HepG2 (cell line): ENCODE results near the gene PRR36. TPM values are rescaled to one million over a fixed set of nuclear protein-coding genes. Genes with fewer than 3 reads are reported as not detected.

Experiments
- ATAC-seq: fragments of 200-7000 bp; cut with Tn5 transposase; 3 replicates; pipeline ENCODE4 v1.9.1; 2020; ENCODE audit warnings: mild to moderate bottlenecking, moderate library complexity
- BruUV-seq: library from RNA; stranded (reverse); fragments of 400-500 nt; replicated peaks from 2 replicates; lab custom pipeline; 2021; lab: Mats Ljungman, UMichigan
- CTCF ChIA-PET: fragments of 300-600 bp; formaldehyde crosslinking; extraction: SDS; loops from one replicate; lab custom pipeline; 2021; ENCODE audit warnings: low total read pairs, inconsistent platforms, low intra/inter-chr PET ratio; lab: Yijun Ruan, JAX
- POLR2A ChIA-PET: fragments of 350-600 bp; sonication (Branson Sonifier 250); formaldehyde crosslinking; loops from one replicate; lab custom pipeline; 2020; ENCODE audit warnings: antibody characterized with exemption, inconsistent platforms; lab: Yijun Ruan, JAX
- DNase-seq: peaks from one replicate; pipeline ENCODE4 v3.0.0-alpha.2; 2015; ENCODE audit warnings: low spot score
- FAIRE-seq: peaks from 3 replicates; lab custom pipeline; 2011; peaks lifted over from hg19 to GRCh38; lab: Jason Lieb, UNC
- H2AFZ ChIP-seq: one replicate; pipeline ENCODE4 v1.6.1; 2011; ENCODE audit warnings: low read length, inconsistent platforms
- H3K27ac ChIP-seq: fragments of 300-600 bp; 3 replicates; pipeline ENCODE4 v1.8.0; 2011; ENCODE audit warnings: mixed run types, mild to moderate bottlenecking, mixed read lengths, low read length, inconsistent platforms; ENCODE audit not compliant: insufficient read depth; ENCODE audit errors: extremely low read length
- H3K27me3 ChIP-seq, 2 experiments: fragments of 200-600 bp in 1 of 2; 2 replicates in 1 of 2; 3 replicates in 1 of 2; pipeline versions ENCODE4 v1.6.0 to v1.8.0; 2011; ENCODE audit warnings: low read length in 2 of 2, mild to moderate bottlenecking in 2 of 2, moderate library complexity in 2 of 2, inconsistent platforms in 1 of 2; ENCODE audit not compliant: insufficient read depth in 2 of 2, control insufficient read depth in 1 of 2
- H3K36me3 ChIP-seq, 2 experiments: fragments of 200-600 bp in 1 of 2; replicated peaks in 1 of 2; 2 replicates in 1 of 2; 3 replicates in 1 of 2; pipeline versions ENCODE4 v1.5.1 to v1.8.0; 2011; ENCODE audit warnings: low read length in 2 of 2, inconsistent platforms in 1 of 2; ENCODE audit not compliant: insufficient read depth in 2 of 2, control insufficient read depth in 1 of 2
- H3K4me1 ChIP-seq: 2 replicates; pipeline ENCODE4 v1.5.1; 2012; ENCODE audit warnings: low read length, inconsistent platforms; ENCODE audit not compliant: insufficient read depth
- H3K4me2 ChIP-seq: 2 replicates; pipeline ENCODE4 v1.6.0; 2011; ENCODE audit warnings: low read depth, low read length, inconsistent platforms
- H3K4me3 ChIP-seq, 3 experiments: fragments of 200-600 bp in 1 of 3; sonication (generic), shearing (Covaris generic) in 1 of 3; replicated peaks in 1 of 3; 2 replicates each; pipeline ENCODE4 v1.5.1; 2011 to 2016; ENCODE audit warnings: low read length in 3 of 3, inconsistent platforms in 2 of 3, low read depth in 2 of 3, mild to moderate bottlenecking in 2 of 3, control low read depth in 1 of 3, mixed read lengths in 1 of 3; ENCODE audit not compliant: insufficient read depth in 1 of 3
- H3K79me2 ChIP-seq: one replicate; pipeline ENCODE4 v1.6.1; 2011; ENCODE audit warnings: low read length, inconsistent platforms; ENCODE audit not compliant: insufficient read depth
- H3K9ac ChIP-seq: 2 replicates; pipeline ENCODE4 v1.6.0; 2011; ENCODE audit warnings: mild to moderate bottlenecking, low read depth, low read length, inconsistent platforms; ENCODE audit not compliant: insufficient read depth
- H3K9me3 ChIP-seq: 2 replicates; pipeline ENCODE4 v1.5.1; 2012; ENCODE audit warnings: mild to moderate bottlenecking, low read length
- H4K20me1 ChIP-seq: 2 replicates; pipeline ENCODE4 v1.6.0; 2011; ENCODE audit warnings: inconsistent platforms, mild to moderate bottlenecking, low read length, moderate library complexity; ENCODE audit not compliant: insufficient read depth
- AFF4 ChIP-seq: sonication (generic); formaldehyde crosslinking; IDR thresholded peaks from 2 replicates; pipeline ENCODE4 v1.4.0; 2020; ENCODE audit warnings: missing genetic modification reagents
- CTCF ChIP-seq: sonication (generic); formaldehyde crosslinking; IDR thresholded peaks from 2 replicates; pipeline ENCODE4 v1.5.0; 2020; ENCODE audit warnings: mild to moderate bottlenecking, missing genetic modification reagents, moderate library complexity
- GABPA ChIP-seq, 2 experiments: IDR thresholded peaks; 2 replicates each; pipeline ENCODE4 v1.6.1; 2011 to 2016; ENCODE audit warnings: low read depth in 2 of 2, low read length in 1 of 2, missing biosample characterization in 1 of 2, missing genetic modification characterization in 1 of 2
- HMGA1 ChIP-seq: sonication (generic); formaldehyde crosslinking; conservative IDR thresholded peaks from 2 replicates; pipeline ENCODE4 v1.4.0; 2020; ENCODE audit warnings: missing genetic modification reagents
- HNF4A ChIP-seq: sonication (generic); formaldehyde crosslinking; IDR thresholded peaks from 2 replicates; pipeline ENCODE4 v1.4.0; 2020; ENCODE audit warnings: missing genetic modification reagents
- IKZF5 ChIP-seq: IDR thresholded peaks from 2 replicates; pipeline ENCODE4 v1.6.1; 2018; ENCODE audit warnings: missing genetic modification reagents, mild to moderate bottlenecking, missing compliant biosample characterization
- MAZ ChIP-seq, 2 experiments: sonication (generic) in 1 of 2; formaldehyde crosslinking in 1 of 2; IDR thresholded peaks; 2 replicates each; pipeline versions ENCODE4 v1.5.0 to v1.6.1; 2012 to 2020; ENCODE audit warnings: low read depth in 2 of 2, mild to moderate bottlenecking in 2 of 2, borderline replicate concordance in 1 of 2, improper control_type of control experiment in 1 of 2, low read length in 1 of 2, missing genetic modification reagents in 1 of 2, moderate library complexity in 1 of 2
- MYC ChIP-seq: sonication (generic); formaldehyde crosslinking; IDR thresholded peaks from 2 replicates; pipeline ENCODE4 v1.9.0; 2021; ENCODE audit warnings: missing genetic modification reagents, borderline replicate concordance
- PHF8 ChIP-seq: sonication (generic); formaldehyde crosslinking; IDR thresholded peaks from 2 replicates; pipeline ENCODE4 v1.5.0; 2020; ENCODE audit warnings: missing genetic modification reagents
- PITX1 ChIP-seq: sonication (generic); formaldehyde crosslinking; IDR thresholded peaks from 2 replicates; pipeline ENCODE4 v1.5.1; 2020; ENCODE audit warnings: mild to moderate bottlenecking, missing genetic modification reagents
- SALL1 ChIP-seq: sonication (generic); formaldehyde crosslinking; IDR thresholded peaks from 2 replicates; pipeline ENCODE4 v1.8.0; 2022; ENCODE audit warnings: mild to moderate bottlenecking, missing genetic modification reagents
- TEAD3 ChIP-seq: optimal IDR thresholded peaks from 2 replicates; pipeline ENCODE3; 2016; ENCODE audit warnings: borderline replicate concordance
- YEATS2 ChIP-seq: sonication (generic); formaldehyde crosslinking; IDR thresholded peaks from 2 replicates; pipeline ENCODE4 v1.4.0; 2020; ENCODE audit warnings: missing genetic modification reagents, borderline replicate concordance
- ZNF207 ChIP-seq: fragments of 450-650 bp; IDR thresholded peaks from 2 replicates; pipeline ENCODE4 v1.6.1; 2016; ENCODE audit warnings: antibody characterized with exemption, borderline replicate concordance
- ZNF598 ChIP-seq: sonication (generic); formaldehyde crosslinking; IDR thresholded peaks from 2 replicates; pipeline ENCODE4 v1.5.1; 2020; ENCODE audit warnings: mild to moderate bottlenecking, missing genetic modification reagents, borderline replicate concordance
- ZNF749 ChIP-seq: sonication (generic); formaldehyde crosslinking; IDR thresholded peaks from 2 replicates; pipeline ENCODE4 v1.8.0; 2022; ENCODE audit warnings: mild to moderate bottlenecking, missing genetic modification reagents, moderate library complexity, borderline replicate concordance
- ZSCAN29 ChIP-seq: sonication (generic); formaldehyde crosslinking; conservative IDR thresholded peaks from 2 replicates; pipeline ENCODE4 v1.4.0; 2020; ENCODE audit warnings: mild to moderate bottlenecking, missing genetic modification reagents
- WGBS: methylation state at CpG from one replicate; pipeline ENCODE4 v1.1.6; 2017; ENCODE audit warnings: low lambda C conversion rate; 5-methylcytosine and 5-hydroxymethylcytosine counted together
- in situ Hi-C: cut with HindIII; loops from 2 replicates; pipeline ENCODE4 v1.10.0; 2017; ENCODE audit warnings: low pct_unique_long_range_greater_than_20kb; ENCODE audit not compliant: extremely low pct_ligation_motif_present
- intact Hi-C: fragments of 100-400 bp; cut with micrococcal nuclease; formaldehyde crosslinking; loops from one replicate; pipeline ENCODE4 v1.10.0; 2022; ENCODE audit not compliant: unreplicated experiment
- polyA plus RNA-seq, 8 experiments: library from polyadenylated mRNA; depleted of rRNA in 3 of 8; stranded (reverse) in 7 of 8; unstranded in 1 of 8; fragments of >200 nt; fragmentation: Illumina TruSeq in 4 of 8; extraction: Trizol in 4 of 8; gene quantifications; 2 replicates each; pipeline versions ENCODE4 v1.2.1 to v1.2.3, GENCODE V29; 2011 to 2016; ENCODE audit warnings: low read depth in 4 of 8, missing spikeins in 1 of 8, mixed read lengths in 1 of 8; ENCODE audit not compliant: insufficient read depth in 1 of 8
- total RNA-seq, 5 experiments: library from RNA; depleted of rRNA; stranded (reverse); fragments of >200 nt; fragmentation: Illumina TruSeq; extraction: Trizol; gene quantifications; 2 replicates each; pipeline ENCODE4 v1.2.3, GENCODE V29; 2016; ENCODE audit warnings: low read depth in 1 of 5

Gene PRR36
- total and polyA plus RNA-seq, 2 of the 13 experiments (the other 11 are each of a cell fraction or from before 2014, with no cell fraction given), result 0.07 to 0.17 TPM

DNA sequence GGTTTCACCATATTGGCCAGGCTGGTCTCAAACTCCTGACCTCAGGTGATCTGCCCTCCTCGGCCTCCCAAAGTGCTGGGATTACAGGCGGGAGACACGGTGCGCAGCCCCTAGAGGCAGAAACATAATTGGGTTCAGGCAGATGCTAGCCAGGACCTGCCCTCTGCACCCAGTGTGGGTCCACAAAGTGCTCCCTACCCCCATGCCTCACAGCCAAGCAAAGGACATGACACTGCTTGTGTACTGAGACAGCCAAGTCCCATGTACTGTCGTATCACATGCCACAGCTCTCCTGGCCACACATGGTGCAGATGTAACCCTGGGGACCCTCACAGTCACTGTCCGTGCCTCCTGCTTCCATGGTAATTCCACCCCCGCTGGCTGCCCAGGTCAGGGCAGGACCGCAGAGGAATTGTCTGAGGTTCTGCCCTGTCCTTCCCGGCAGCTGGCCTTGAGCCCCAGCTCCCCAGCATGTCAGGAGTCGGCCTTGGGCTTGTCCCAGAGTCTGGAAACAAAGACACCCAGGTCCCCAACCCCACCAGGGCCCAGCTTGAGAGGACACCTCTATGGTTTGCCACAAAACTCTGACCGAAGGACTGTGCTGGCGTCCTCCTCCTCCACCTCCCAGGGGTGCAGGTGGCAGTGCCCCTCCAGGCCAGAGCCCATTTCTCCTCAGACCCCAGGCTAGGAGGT is 7.6 kb downstream of the PRR36 start:
- peak; percentile 32 for DNase-seq
- H3K79me2 ChIP-seq, result no peaks in the 10 kb centered on the region
- intact Hi-C loops (no loop called here), in situ Hi-C loops (no loop called here)
- CTCF ChIA-PET, result no interaction called here
- H3K9ac ChIP-seq, result no peak overlapping the region
- peak overlapping the region; percentile 68 for H3K4me2 ChIP-seq
- ATAC-seq, result no peak
- H3K4me1 ChIP-seq, result peaks cover 54% of the 10 kb centered on the region
- POLR2A ChIA-PET, result interaction anchor here (0.6 to 1.3 kb wide), 4 partner anchors 13 to 54 kb away, joined by 3 to 4 read pairs (median 4); partner anchors contain the start of genes LRRC8E, MAP2K7 and SNAPC2
- H3K27me3 ChIP-seq, result no peaks in the 10 kb centered on the region
- H2AFZ ChIP-seq, result no peak overlapping the region
- no peaks in the 10 kb centered on the region for H3K36me3 ChIP-seq
- H3K27ac ChIP-seq, result peak overlapping the region; percentile 46
- peak overlapping the region in 1 of 3 experiments; percentile 31; a peak in 2 of 6 replicates for H3K4me3 ChIP-seq
- peak; percentile 51 for FAIRE-seq
- no peaks in the 10 kb centered on the region; the same call in 1 of the 2 replicates for H4K20me1 ChIP-seq
- BruUV-seq, result no TSS peak
- WGBS, result 0% methylated on average over 4 of the region's 12 CpGs
- H3K9me3 ChIP-seq, result no peaks in the 10 kb centered on the region
- TF ChIP-seq ZNF207, result no peak
- no peak for TF ChIP-seq ZSCAN29 (CRISPR knock-in tag)
- TF ChIP-seq MYC (CRISPR knock-in tag), result no peak
- no peak for TF ChIP-seq HMGA1 (CRISPR knock-in tag)
- TF ChIP-seq ZNF598 (CRISPR knock-in tag), result no peak
- TF ChIP-seq HNF4A, result peak; percentile 70
- no peak for TF ChIP-seq IKZF5 (CRISPR knock-in tag)
- TF ChIP-seq TEAD3, result peak; percentile 47
- TF ChIP-seq PHF8 (CRISPR knock-in tag), result 0 out of 2 replicates have a peak, but pooled peaks have one; percentile 17
- no peak for TF ChIP-seq AFF4
- TF ChIP-seq MAZ (IDR thresholded peaks at IDR 0.05; ENCODE audit: borderline replicate concordance, low read depth, low read length), result no peak
- 0 out of 2 replicates have a peak, but pooled peaks have one; percentile 37 for TF ChIP-seq MAZ (CRISPR knock-in tag; IDR thresholded peaks at IDR 0.05; ENCODE audit: low read depth)
- TF ChIP-seq CTCF, result peak; percentile 36
- TF ChIP-seq YEATS2, result no peak
- TF ChIP-seq PITX1 (CRISPR knock-in tag), result peak; percentile 51
- peak; percentile 38; the same call in 1 of the 2 replicates for TF ChIP-seq SALL1 (CRISPR knock-in tag)
- TF ChIP-seq ZNF749 (CRISPR knock-in tag), result no peak
- no peak for TF ChIP-seq GABPA (IDR thresholded peaks at IDR 0.05; ENCODE audit: low read depth, low read length)
- TF ChIP-seq GABPA (CRISPR knock-in tag; IDR thresholded peaks at IDR 0.05; ENCODE audit: low read depth), result no peak
